Measurements from ENCODE around the gene GNRHR.

The GNRHR gene

GRCh38 chr4:67700116-67700737 is 54.0 kb downstream of the GNRHR start:
- peak; percentile 10 for DNase-seq

GRCh38 chr4:67699603-67700002 is 54.6 kb downstream of the GNRHR start:
- no peak for DNase-seq

- no peak for DNase-seq
Observed at GRCh38 chr4:67697860-67698687, 56.1 kb downstream of the GNRHR start.

- no peak for DNase-seq
Observed at GRCh38 chr4:67696061-67696460, 58.1 kb downstream of the GNRHR start.

GRCh38 chr4:67694662-67695061 is 59.5 kb downstream of the GNRHR start:
- no peak for DNase-seq

GRCh38 chr4:67691328-67691727 is 62.9 kb downstream of the GNRHR start:
- no peak for DNase-seq

Data from fibroblast of upper back skin (primary cell).